Measurements from ENCODE around the gene SCN2B. TPM values are rescaled to one million over a fixed set of nuclear protein-coding genes. Genes with fewer than 3 reads are reported as not detected.

SCN2B gene
- polyA plus RNA-seq, 4 donors: 3.9 to 5.7 (median 4.7) TPM

DNA sequence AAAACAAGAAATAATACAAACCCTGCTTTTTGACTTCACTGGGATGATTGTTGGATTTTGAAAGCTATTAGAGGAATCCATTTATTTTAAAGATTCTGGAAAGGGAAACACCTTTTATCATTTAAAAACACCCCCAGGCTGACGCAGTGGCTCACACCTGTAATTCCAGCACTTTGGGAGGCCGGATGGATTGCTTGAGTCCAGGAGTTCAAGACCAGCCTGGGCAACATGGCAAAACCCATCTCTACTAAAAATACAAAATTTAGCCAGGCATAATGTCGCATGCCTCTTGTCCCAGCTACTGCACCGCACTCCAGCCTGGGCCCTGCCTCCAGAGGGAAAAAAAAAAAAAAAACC lies 317 bp upstream of the SCN2B start:
- no peak for DNase-seq (ENCODE audit: low read depth in 4 of 4, low spot score in 2 of 4)

DNA sequence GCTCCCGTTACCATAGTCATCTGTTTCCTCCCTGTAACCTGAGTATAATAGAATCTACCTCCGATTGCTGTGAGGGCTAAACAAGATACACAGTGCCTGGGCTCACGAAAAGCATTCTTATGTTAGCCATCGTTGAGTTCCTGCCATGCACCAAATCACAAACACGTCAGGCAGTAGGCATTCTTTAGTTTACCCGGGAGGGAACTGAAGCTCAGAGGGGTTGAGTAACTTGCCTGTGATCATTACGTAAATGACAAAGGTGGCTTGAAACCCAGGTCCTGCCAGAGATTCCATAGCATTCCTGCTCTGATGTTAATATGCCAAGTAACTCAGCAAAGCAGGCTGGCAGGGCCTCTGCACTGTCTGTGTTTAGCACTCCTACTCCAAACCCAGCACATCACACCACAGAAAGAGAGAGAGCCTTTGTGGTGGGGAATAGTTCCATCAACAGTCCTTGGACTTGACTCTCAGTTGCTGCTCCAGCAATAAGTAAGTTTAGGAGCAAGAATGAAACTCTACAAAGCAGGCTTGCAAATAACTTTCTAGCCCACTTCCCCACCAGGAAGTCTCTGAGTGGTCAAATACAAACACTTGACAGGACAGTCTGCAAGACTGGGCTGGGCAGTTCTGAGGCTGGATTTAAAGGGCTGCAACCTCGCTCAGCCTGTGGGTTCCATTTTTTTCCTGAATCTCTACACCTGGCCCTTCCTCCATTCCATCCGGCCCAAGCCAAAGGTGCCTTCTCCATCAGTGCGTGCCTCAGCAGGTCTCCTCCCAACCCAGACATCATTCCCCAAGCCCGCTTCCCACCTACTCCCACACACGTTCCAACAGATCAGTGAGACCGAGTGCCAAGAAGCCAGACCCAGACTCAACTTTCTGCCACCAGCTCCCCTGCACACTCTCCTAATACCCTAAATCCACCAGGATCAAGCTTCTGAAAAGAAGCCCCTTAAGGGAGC lies 1.1 kb downstream of the SCN2B start:
- DNase-seq (ENCODE audit: low read depth in 4 of 4, low spot score in 2 of 4): no peak

GRCh38 chr11:118174006-118174567 lies 2.4 kb downstream of the SCN2B start:
- DNase-seq (ENCODE audit: low read depth in 4 of 4, low spot score in 2 of 4): no peak

GRCh38 chr11:118172356-118172755 lies 4.1 kb downstream of the SCN2B start:
- no peak for DNase-seq (ENCODE audit: low read depth in 4 of 4, low spot score in 2 of 4)

DNA sequence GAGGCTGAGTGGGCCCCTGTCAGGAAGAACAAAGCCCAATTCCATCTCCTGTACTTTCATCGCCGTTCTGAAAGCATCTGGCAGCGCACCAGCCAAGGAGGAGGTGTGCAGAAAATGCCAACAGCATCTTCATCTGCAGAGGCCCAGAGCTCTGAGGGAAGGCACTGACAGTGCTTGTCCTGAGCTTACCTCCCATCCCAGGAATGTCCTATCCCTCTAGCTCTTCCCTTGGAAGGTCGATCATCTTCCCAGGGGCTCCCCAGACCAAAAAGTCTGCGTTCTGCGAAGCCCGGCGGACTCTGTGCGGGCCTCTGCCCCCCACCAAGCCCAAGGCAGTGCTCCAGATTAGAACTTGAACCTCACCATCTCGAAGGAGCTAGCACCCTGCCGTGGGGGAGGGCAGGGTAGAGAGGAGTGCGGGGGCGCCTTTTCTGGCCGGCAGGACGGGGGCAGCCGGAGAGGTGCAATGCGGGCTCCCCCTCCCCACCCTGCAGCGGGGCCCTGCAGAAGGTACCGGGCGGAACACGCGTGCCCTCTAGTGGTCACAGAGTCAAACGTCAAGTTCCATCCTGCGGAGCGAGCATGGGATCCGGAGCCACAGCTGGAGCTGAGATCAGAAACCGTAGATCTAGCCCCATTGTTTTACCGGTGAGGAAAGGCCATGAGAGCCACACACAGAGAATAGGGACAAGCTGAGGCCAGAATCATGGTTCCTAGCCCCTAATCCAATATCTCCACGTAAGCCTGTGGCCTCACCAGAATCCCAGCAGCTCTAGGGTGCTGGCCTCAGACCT lies 5.0 kb downstream of the SCN2B start:
- no peak for DNase-seq (ENCODE audit: low read depth in 4 of 4, low spot score in 2 of 4)

DNA sequence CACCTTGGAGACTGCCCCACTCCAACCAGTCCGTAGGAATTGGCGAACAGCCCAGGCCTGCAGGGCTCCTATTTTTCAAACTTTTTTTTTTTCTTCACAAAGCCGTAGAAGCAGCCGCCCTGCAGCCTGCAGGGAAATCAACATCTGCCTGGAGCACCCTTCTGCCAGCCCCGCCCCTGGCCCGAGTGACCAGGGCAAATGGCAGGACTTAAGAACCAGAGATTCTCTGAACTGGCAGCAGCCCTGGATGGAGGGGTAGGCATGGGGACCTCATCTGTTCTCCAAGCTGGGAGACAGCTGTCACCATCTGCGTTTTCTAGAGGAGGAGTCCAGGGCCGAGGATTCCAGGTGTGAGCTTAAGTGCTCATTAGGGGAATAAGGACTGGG lies 5.6 kb downstream of the SCN2B start:
- no peak for DNase-seq (ENCODE audit: low read depth in 4 of 4, low spot score in 2 of 4)

- DNase-seq (ENCODE audit: low read depth in 4 of 4, low spot score in 2 of 4): no peak
Observed at GRCh38 chr11:118170231-118170630, 6.2 kb downstream of the SCN2B start.

DNA sequence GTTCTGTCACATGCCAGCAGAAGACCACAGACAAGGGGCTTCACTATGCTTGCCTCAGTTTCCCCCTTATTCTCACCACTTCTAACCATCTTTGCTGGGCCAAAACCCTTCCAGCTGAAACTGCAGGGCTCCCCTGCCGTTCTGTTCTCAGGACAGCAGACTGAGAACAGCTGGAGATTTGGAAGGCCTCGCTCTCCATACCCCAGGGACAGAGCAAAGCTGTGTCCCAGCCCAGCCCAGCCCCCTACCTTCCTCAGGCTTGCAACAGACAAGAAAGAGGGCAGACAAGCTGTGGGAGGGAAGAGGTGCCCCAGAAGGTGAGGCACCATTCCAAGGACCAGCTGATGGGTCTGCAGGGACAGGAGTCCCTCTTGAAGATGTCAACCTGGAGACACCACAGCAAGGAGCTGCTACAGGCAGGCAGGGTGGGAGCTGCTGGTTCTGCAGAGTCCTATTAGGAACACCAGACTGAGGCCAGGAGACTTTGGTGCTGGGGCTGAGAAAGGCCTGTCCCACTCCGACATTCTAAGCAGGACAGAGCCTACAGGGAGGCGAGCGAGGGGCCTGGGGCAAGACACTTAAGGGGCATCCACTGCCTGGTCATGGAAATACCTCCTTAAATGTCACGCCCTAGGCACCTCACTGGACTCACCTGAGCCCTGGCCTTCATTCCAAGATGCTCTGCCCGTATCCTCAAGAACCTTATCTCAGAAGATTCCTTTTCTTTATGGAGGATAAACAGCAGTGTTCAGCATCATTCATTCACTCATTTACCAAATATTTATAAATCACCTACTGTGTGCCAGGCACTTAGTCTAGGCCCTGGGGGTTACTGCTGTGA lies 6.9 kb downstream of the SCN2B start:
- no peak for DNase-seq (ENCODE audit: low read depth in 4 of 4, low spot score in 2 of 4)

- DNase-seq (ENCODE audit: low read depth in 4 of 4, low spot score in 2 of 4): no peak
Observed at GRCh38 chr11:118168751-118169150, 7.7 kb downstream of the SCN2B start.

GRCh38 chr11:118168316-118168715 lies 8.1 kb downstream of the SCN2B start:
- DNase-seq (ENCODE audit: low read depth in 4 of 4, low spot score in 2 of 4): no peak

DNA sequence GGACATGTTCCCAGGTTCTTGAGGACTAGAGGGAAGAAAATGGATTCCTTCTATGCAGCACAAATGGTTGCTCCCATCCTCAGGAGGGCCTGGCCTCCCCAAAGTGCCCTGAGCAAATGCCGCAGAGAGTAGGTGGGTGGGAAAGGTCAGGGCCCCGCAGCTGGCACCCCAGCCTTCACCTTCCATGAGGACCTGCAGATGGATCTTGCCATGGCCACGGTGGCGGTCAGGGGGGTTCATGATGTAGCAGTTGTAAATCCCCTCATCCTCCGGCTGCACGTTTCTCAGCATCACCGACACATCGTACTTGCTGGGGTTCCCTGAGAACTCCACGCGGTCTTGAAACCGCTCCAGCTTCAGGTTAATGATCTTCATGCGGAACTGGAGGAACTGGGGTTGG lies 8.5 kb downstream of the SCN2B start:
- DNase-seq (ENCODE audit: low read depth in 4 of 4, low spot score in 2 of 4): no peak

DNA sequence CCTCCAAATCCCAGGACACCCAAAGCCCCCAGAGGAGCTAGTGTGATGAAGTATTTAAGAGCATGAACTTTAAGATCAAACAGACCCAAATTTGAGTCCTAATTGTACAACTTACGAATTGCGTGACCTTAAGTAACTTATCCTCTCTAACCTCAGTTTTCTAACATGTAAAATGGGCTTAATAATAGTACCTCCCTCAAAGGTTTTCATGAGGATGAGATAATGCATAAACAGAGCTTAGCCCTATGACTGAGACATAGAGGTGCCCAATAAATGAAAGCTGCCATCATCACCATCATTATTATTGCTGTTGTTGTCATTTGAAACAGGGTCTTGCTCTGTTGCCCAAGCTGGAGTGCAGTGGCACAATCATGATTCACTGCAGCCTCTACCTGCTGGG lies 9.2 kb downstream of the SCN2B start:
- DNase-seq (ENCODE audit: low read depth in 4 of 4, low spot score in 2 of 4): no peak

DNA sequence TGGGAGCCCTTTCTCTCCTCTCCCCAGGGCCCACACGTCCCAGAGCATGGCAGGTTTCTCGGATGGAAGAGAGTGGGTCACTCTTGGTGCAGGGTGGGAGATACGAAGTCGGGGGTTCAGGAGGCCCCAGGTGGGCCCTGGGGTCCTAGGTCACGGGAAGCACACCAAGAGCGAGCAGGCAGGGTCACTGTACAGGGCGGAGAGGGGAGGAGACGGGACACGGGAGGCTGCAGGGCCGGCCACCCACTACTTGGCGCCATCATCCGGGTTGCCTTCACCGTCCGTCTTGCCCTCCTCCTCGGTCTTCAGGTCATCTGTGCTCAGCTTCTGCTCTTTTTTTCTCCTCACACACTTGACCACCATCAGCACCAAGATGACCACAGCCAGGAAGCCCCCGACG lies 9.8 kb downstream of the SCN2B start:
- DNase-seq (ENCODE audit: low read depth in 4 of 4, low spot score in 2 of 4): no peak

DNA sequence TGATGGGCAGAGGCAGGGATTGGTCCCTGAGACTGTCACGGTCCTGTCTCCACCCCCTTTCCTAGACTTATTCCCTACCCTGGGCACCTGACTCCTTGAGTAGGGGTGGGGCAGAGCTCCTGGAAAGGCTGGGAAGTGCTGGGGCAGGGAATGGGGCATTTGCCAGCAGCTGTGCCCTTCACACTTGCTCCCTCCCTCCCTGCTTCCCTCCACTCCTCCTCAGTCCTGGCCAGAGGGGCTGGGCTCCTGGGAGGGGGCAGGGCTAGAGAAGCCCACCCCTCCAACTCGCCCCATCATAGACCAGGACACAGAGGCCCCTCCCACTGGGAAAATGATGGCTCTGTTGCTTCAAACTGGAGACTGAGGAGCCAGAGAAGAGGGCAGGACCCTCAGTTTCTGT lies 11.6 kb downstream of the SCN2B start:
- no peak for DNase-seq (ENCODE audit: low read depth in 4 of 4, low spot score in 2 of 4)

- DNase-seq (ENCODE audit: low read depth in 4 of 4, low spot score in 2 of 4): no peak
Observed at GRCh38 chr11:118163494-118163893, 12.9 kb downstream of the SCN2B start.

DNA sequence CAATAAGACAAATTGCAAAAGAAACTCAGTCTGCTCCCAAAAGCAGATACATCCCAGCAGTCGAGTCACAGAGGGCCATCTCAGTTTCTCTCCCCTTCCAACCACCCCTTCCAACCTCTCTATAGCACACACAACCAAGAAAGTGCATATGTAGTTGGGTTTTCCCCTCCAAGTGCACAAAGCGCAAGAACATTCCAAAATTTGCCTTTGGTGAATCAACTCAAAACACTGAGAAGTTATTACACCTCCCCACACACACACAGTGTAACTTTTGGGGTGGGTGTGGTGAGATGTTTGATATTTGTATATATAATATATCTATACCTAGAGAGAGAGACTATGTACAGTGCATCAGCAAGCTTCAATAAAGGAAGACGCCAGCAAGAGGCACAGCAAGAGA lies 13.6 kb downstream of the SCN2B start:
- DNase-seq (ENCODE audit: low read depth in 4 of 4, low spot score in 2 of 4): no peak

DNA sequence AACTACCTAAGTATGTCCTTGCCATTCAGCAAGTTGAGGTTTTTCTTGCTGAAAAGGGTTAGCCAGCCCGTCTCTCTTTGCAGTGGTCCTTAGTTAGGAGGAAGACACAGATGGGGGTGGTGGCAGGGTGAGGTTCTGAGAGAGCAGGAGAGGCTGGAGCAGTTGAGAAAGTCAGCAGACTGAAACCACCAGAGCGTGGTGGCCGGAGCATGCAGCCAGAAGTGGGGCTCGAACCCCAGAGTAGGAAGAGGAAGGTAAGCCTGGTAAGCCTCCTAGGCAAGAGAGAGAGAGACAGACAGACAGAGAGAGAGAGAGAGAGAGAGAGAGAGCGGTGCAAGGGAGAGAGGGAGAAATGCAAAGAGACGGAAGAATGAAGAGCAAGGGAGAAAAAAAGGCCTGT lies 14.7 kb downstream of the SCN2B start:
- DNase-seq (ENCODE audit: low read depth in 4 of 4, low spot score in 2 of 4): no peak

DNA sequence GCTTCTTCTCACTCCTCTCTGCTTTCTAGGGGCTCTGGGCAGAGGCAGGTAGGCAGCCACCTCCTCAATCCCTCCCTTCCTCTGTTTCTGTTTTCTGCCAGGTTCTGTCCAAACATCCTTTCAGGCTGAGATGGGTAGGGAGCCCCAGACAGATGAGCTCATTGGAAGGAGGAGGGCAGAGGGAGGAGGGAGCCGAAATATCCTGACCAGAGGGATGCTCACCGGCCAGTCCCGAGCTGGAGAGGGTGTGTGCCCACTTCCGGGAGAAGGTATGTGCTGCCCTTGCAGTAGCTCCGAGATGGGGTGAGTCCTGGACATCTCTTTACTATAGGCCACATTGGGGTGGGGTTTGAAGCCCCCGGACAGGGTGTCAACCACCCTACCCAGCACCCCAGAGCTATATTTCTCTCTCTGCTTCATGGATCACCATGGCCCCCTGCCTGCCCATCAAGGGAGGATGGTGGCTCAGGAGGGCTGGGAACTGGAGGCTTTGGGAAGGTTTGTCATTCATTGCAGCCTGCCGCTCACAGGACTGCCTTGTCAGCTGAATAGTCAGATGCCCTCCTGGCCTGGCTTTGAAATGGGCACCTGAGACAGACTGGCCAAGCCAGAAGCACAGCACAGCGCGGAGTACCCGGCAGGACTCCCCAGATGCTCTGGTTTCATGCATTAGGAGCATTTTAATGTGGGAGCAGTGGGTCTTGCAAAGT lies 19.1 kb downstream of the SCN2B start:
- no peak for DNase-seq (ENCODE audit: low read depth in 4 of 4, low spot score in 2 of 4)

DNA sequence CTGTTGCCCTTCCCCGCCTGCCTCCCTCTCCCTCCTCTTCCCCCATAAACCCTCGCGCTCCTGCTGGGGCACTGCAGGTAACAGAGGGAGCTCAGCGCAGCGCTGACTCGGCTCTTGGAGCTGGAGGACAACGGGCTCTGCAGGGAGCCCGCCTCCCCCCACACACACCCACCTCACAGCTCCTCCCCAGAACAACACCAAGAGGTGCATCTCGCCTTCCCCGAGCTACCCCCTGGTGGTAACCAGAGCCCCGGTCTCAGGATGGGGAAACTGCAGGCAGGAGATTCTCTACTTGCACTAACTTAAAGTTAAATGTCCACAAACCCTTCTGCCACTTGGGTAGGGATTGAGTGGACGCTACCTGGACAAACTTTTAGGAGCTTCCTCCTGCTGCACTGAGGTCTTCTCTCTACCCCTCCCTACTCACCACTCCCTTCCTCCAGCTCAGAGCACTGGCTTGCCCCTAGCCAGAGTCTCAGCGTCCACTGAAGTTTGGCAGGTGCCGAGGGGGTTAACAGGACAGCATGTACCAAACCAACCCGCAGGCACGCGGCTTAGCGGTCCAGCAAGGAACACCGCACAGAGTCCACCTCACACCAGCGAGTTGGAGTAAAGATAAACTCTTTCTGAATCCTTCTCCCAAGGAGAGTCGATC lies 19.8 kb downstream of the SCN2B start:
- no peak for DNase-seq (ENCODE audit: low read depth in 4 of 4, low spot score in 2 of 4)
